AG04450 (cell line): ENCODE results near the gene VMP1. TPM values are rescaled to one million over a fixed set of nuclear protein-coding genes. Genes with fewer than 3 reads are reported as not detected.

ENCODE experiments used
- CTCF ChIA-PET: fragments of 300-600, 350-600 bp; formaldehyde crosslinking; extraction: SDS; loops from one replicate; lab custom pipeline; 2022; ENCODE audit warnings: antibody characterized with exemption, inconsistent platforms; lab: Charles Lee
- POLR2A ChIA-PET: fragments of 350-600 bp; formaldehyde crosslinking; extraction: SDS; loops from one replicate; lab custom pipeline; 2021; ENCODE audit warnings: antibody characterized with exemption, inconsistent platforms; lab: Yijun Ruan, JAX
- DNase-seq: peaks from one replicate; pipeline ENCODE4 v3.0.0-alpha.2; 2011; ENCODE audit warnings: low read depth, low spot score
- H3K27ac ChIP-seq: one replicate; pipeline ENCODE4 v1.5.1; 2012; ENCODE audit warnings: low read depth, low read length, control low read depth
- H3K27me3 ChIP-seq: one replicate; pipeline ENCODE4 v1.6.0; 2012; ENCODE audit warnings: low read length; ENCODE audit not compliant: control insufficient read depth, insufficient read depth
- H3K4me3 ChIP-seq: 2 replicates; pipeline ENCODE4 v1.5.1; 2011; ENCODE audit warnings: mild to moderate bottlenecking, low read depth, low read length, control low read depth
- H3K9me3 ChIP-seq: 2 replicates; pipeline ENCODE4 v1.5.1; 2012; ENCODE audit warnings: low read length; ENCODE audit not compliant: control insufficient read depth, insufficient read depth
- CTCF ChIP-seq: IDR thresholded peaks from 2 replicates; pipeline ENCODE4 v1.5.1; 2011; ENCODE audit warnings: low read depth, low read length, control low read depth, inconsistent platforms
- polyA plus RNA-seq: library from polyadenylated mRNA; depleted of rRNA; stranded (reverse); fragments of >200 nt; gene quantifications from 2 replicates; pipeline ENCODE4 v1.2.3, GENCODE V29; 2011

The VMP1 gene
- polyA plus RNA-seq, 1 experiment, result 196 TPM

DNA sequence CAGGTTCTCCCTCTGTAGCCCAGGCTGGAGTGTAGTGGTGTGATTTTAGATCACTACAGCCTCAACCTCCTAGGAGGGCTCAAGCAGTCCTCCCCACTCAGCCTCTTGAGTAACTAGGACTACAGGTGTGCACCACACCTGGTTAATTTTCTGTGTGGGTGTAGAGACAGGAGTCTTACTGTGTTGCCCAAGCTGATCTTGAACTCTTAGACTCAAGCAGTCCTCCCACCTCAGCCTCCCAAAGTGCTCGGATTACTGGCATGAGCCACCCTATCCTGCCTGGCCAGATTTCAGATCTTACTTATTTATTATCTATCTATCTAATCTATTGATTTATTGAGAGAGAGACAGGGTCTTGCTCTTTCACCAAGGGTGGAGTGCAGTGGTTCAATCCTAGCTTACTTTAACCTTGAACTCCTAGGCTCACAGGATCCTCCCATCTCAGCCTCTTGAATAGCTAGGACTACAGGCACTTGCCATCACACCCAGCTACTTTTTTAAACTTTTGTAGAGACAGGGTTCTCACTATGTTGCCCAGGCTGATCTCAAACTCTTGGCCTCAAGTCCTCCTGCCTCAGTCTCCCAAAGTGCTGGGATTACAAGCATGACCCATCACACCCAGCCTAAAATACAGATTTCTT is 123.5 kb downstream of the VMP1 start:
- H3K27ac ChIP-seq, result peak overlapping the region; percentile 42
- no peak for DNase-seq
- no peaks in the 10 kb centered on the region for H3K9me3 ChIP-seq
- ChIA-PET CTCF (interaction anchor here (0.5 to 1.0 kb wide), 3 partner anchors 77 to 693 kb away, joined by 3 to 6 read pairs (median 6); no protein-coding TSS in a partner anchor), POLR2A (interaction anchor here (0.7 to 1.2 kb wide), 2 partner anchors 44 to 80 kb away, joined by 6 to 9 read pairs; no protein-coding TSS in a partner anchor)
- H3K27me3 ChIP-seq, result no peaks in the 10 kb centered on the region
- H3K4me3 ChIP-seq, result no peak overlapping the region
- TF ChIP-seq CTCF, result no peak

DNA sequence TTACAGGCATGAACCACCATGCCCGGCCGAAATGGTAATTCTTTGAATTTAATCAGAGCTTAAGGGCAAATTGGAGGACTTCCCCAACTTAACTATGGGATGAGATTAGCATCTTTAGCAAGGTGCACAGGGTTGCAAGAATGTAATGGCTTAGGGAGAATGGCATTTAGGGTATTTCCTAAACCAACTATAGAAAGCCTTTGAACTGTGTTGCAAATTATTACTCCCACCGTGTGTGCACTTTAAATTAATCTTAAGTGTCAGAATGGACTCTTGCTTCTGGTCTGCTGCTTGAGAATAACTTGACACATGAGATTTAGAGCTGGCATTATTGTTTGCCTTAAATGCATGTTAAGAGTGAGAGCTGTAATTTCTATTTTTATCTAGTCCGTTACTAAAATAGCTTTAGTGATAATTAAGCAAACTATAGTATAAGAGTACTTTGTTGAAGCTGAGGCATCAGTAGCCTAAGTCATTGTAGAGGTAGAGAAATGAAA is 125.5 kb downstream of the VMP1 start:
- H3K27ac ChIP-seq, result no peak overlapping the region
- H3K27me3 ChIP-seq, result no peaks in the 10 kb centered on the region
- CTCF ChIA-PET, result interaction anchor here (0.6 to 1.3 kb wide), 6 partner anchors 9 to 109 kb away, joined by 3 to 13 read pairs (median 4); no protein-coding TSS in a partner anchor
- no peak overlapping the region for H3K4me3 ChIP-seq
- no peaks in the 10 kb centered on the region for H3K9me3 ChIP-seq
- TF ChIP-seq CTCF, result no peak
- POLR2A ChIA-PET, result interaction anchor here (0.6 kb wide), 1 partner anchor 196 kb away, joined by 5 read pairs; no protein-coding TSS in a partner anchor
- no peak for DNase-seq

DNA sequence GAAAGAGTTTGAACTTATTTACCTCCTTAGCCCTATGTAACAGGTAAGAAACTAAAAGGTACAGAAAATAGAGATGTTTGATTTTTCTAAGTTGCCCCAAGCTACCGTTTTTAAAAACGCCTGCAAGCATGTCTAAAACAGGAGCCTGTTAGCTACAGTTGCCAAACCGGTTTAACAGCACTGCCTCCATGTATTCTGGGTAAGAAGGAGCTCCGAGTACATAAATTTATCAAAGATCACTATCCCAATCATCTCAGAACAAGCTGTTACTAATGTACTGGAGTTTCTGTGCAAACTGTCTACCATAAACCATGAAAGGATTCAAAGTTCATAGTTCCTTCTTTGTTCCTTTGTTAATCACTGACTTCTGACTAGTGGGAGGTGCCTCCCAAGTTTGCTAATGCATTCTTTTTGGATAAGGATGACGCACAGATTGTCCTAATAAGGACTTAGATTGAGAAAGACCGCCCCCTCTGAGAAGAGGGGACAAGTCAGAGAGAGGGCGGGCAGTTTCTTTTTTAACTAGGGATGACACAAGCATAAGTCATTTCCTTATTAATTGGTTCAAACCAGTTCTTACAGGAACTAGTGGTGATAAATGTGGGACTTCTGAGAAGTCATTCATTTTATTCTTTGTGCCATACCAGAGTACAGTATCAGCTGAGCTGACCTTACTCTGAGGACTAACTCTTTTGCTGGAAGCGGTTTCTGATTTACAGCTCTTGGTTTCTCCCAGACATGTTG is 130.0 kb downstream of the VMP1 start:
- ChIA-PET POLR2A (interaction anchor here (0.5 to 10.8 kb wide), 22 partner anchors 8 to 129 kb away, joined by 3 to 221 read pairs (median 6); partner anchors contain the start of gene RNFT1), CTCF (interaction anchor here (0.6 to 1.4 kb wide), 4 partner anchors 22 to 1560 kb away, joined by 3 to 7 read pairs (median 4); no protein-coding TSS in a partner anchor)
- TF ChIP-seq CTCF, result no peak
- H3K4me3 ChIP-seq, result peak overlapping the region; percentile 79
- H3K27ac ChIP-seq, result peak overlapping the region; percentile 99
- no peaks in the 10 kb centered on the region for H3K9me3 ChIP-seq
- DNase-seq, result peak; percentile 99
- no peaks in the 10 kb centered on the region for H3K27me3 ChIP-seq

- ChIA-PET CTCF (interaction anchor here (0.7 to 1.7 kb wide), 4 partner anchors 21 to 182 kb away, joined by 3 to 7 read pairs (median 4); no protein-coding TSS in a partner anchor), POLR2A (interaction anchor here (0.6 to 10.8 kb wide), 24 partner anchors 9 to 130 kb away, joined by 3 to 221 read pairs (median 4); partner anchors contain the start of gene RNFT1)
- H3K9me3 ChIP-seq, result no peaks in the 10 kb centered on the region
- peak overlapping the region; percentile 99 for H3K27ac ChIP-seq
- H3K4me3 ChIP-seq, result peak overlapping the region; percentile 79
- DNase-seq, result no peak
- TF ChIP-seq CTCF, result no peak
- H3K27me3 ChIP-seq, result no peaks in the 10 kb centered on the region
Observed at GRCh38 chr17:59838052-59838916, 130.8 kb downstream of the VMP1 start.
